Immature natural killer cell (primary cell): ENCODE results near the gene IGF1R. TPM values are rescaled to one million over a fixed set of nuclear protein-coding genes. Genes with fewer than 3 reads are reported as not detected.
"Not testable (repeated sequence)": the region's sequence is repeated elsewhere in the genome, so short reads cannot be mapped to it uniquely, and the experiment has no call there.

Source experiments
- DNase-seq, 3 donors: peaks; one replicate each; pipeline ENCODE4 v3.0.0; 2022; ENCODE audit warnings: mixed read lengths in 1 of 3
- H3K27ac Mint-ChIP-seq, 6 donors: one replicate each; pipeline ENCODE4 v1.8.0; 2020; ENCODE audit warnings: mixed read lengths in 6 of 6, mild to moderate bottlenecking in 5 of 6, inconsistent platforms in 4 of 6, moderate library complexity in 3 of 6
- H3K27me3 Mint-ChIP-seq, 3 donors: one replicate each; pipeline ENCODE4 v1.8.0; 2020 to 2021; ENCODE audit warnings: low read depth in 3 of 3, mild to moderate bottlenecking in 3 of 3, mixed read lengths in 3 of 3, moderate library complexity in 3 of 3, inconsistent platforms in 1 of 3
- H3K36me3 Mint-ChIP-seq, 3 donors: one replicate each; pipeline ENCODE4 v1.8.0; 2020; ENCODE audit warnings: mixed read lengths in 3 of 3, inconsistent platforms in 2 of 3, mild to moderate bottlenecking in 2 of 3
- H3K4me1 Mint-ChIP-seq, 2 donors: one replicate each; pipeline ENCODE4 v1.8.0; 2020; ENCODE audit warnings: inconsistent platforms in 2 of 2, mild to moderate bottlenecking in 2 of 2, mixed read lengths in 2 of 2, moderate library complexity in 1 of 2
- H3K4me3 Mint-ChIP-seq, 5 donors: one replicate each; pipeline ENCODE4 v1.8.0; 2020; ENCODE audit warnings: mild to moderate bottlenecking in 5 of 5, mixed read lengths in 5 of 5, inconsistent platforms in 3 of 5, moderate library complexity in 3 of 5
- H3K9me3 Mint-ChIP-seq, 6 donors: one replicate each; pipeline ENCODE4 v1.8.0; 2020; ENCODE audit warnings: mild to moderate bottlenecking in 6 of 6, mixed read lengths in 6 of 6, inconsistent platforms in 4 of 6, moderate library complexity in 3 of 6
- polyA plus RNA-seq, 3 donors: library from polyadenylated mRNA; unstranded; fragments of 300-500 nt; fragmentation: Illumina TruSeq; gene quantifications; one replicate each; pipeline ENCODE4 v1.2.3, GENCODE V29; 2021

IGF1R gene
- polyA plus RNA-seq, 3 donors from 2014 or later, result 1.4 to 4.7 (median 1.4) TPM

DNA sequence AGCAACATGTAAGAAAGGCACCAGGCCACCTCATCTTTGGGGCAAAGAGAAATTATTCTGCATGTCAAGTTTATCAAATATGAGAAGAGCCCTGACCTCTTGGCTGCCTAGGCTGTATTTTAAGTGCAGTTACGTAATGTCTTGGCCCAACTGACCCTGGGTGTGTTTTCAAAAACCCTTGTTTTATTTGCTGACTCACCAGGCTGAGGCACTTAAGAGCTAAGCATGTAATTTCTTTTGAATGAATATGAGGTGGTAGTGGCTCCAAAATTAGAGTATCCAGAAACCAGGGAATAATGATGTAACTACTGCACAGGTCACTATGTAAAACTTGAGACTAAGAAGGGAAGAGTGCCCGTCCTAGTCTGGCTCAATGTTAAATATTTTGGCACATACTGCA is 335.0 kb downstream of the IGF1R start:
- Mint-ChIP-seq H3K4me3 (no peak overlapping the region), H3K27ac (no peak overlapping the region), H3K27me3 (peaks cover 2 to 8% (median 6%) of the 10 kb centered on the region in 3 donors), H3K36me3 (peaks cover 3 to 7% (median 3%) of the 10 kb centered on the region in 3 donors), H3K9me3 (peaks cover 0 to 12% (median 7%) of the 10 kb centered on the region in 6 donors), H3K4me1 (peaks cover 3 to 9% of the 10 kb centered on the region in 2 donors)
- no peak for DNase-seq

DNA sequence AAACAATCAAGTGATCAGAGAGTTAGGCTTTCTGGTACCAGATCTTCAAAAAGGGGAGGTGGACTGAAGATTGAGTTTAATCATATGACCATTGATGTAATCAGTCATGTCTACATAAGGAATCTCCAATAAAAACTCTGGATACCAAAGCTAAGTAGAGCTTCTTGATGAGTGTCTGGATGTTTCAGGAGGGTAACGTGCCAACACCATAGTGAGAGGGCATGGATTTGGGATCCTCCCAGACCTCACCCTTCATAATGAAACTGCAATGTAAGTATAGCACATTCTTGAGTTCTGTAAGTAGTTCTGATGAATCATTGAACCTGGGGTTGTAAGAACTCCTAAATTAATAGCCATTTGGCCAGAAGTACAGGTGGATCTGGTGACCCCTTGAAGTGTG is 337.9 kb downstream of the IGF1R start:
- DNase-seq, result no peak
- peaks cover 0 to 12% (median 8%) of the 10 kb centered on the region in 6 donors for H3K9me3 Mint-ChIP-seq
- no peak overlapping the region for H3K4me3 Mint-ChIP-seq
- H3K36me3 Mint-ChIP-seq, result peaks cover 3 to 7% (median 3%) of the 10 kb centered on the region in 3 donors
- no peak overlapping the region for H3K27ac Mint-ChIP-seq
- H3K27me3 Mint-ChIP-seq, result peaks cover 2 to 8% (median 6%) of the 10 kb centered on the region in 3 donors
- peaks cover 3 to 9% of the 10 kb centered on the region in 2 donors for H3K4me1 Mint-ChIP-seq

DNA sequence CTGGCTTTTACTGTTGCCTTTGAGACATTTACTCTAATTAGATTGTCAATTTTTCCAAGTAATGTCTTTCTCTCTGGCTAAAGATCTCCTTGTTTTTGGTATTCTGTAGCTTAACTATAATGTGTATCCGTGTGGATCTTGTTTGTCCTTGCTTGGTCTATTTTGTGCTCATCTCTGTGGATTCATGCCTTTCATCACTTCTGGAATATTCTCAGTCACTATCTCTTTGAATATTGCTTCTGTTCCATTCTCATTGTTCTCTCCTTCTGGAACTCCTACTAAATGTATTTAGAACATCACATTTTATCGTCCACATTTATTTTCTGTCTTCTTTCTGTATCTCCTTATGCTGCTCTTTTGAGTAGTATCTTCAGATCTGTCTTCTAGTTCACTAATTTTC is 346.6 kb downstream of the IGF1R start:
- no peak overlapping the region for H3K27ac Mint-ChIP-seq
- H3K4me3 Mint-ChIP-seq, result no peak overlapping the region
- no peak for DNase-seq
- H3K9me3 Mint-ChIP-seq, result peaks cover 0 to 5% (median 0%) of the 10 kb centered on the region in 6 donors
- H3K36me3 Mint-ChIP-seq, result peaks cover 0 to 6% (median 0%) of the 10 kb centered on the region in 3 donors
- no peaks in the 10 kb centered on the region for H3K4me1 Mint-ChIP-seq
- peaks cover 0 to 5% (median 0%) of the 10 kb centered on the region in 3 donors for H3K27me3 Mint-ChIP-seq

DNA sequence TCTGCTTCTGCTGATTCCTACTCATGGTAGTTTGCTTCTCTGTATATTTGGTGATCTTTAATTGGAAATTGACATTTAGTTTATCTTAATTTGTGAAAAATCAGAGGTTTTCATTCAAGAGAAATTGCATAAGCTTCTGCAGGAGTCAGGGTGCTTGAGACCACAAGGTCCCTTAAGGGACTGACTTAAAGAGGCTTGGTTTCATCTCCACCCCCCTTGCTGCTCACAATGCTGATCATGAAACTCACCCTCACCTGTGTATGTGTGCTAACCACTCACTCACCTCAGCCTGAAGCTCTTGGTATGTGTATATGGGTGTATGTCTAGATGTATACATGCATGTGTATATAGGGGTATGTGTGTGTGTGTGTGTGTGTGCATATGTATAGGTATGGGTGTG is 347.8 kb downstream of the IGF1R start:
- peaks cover 0 to 5% (median 0%) of the 10 kb centered on the region in 6 donors for H3K9me3 Mint-ChIP-seq
- H3K4me1 Mint-ChIP-seq, result no peaks in the 10 kb centered on the region
- DNase-seq, result no peak
- peaks cover 0 to 6% (median 3%) of the 10 kb centered on the region in 3 donors for H3K36me3 Mint-ChIP-seq
- H3K27me3 Mint-ChIP-seq, result peaks cover 0 to 5% (median 4%) of the 10 kb centered on the region in 3 donors
- H3K27ac Mint-ChIP-seq, result no peak overlapping the region
- H3K4me3 Mint-ChIP-seq, result no peak overlapping the region

DNA sequence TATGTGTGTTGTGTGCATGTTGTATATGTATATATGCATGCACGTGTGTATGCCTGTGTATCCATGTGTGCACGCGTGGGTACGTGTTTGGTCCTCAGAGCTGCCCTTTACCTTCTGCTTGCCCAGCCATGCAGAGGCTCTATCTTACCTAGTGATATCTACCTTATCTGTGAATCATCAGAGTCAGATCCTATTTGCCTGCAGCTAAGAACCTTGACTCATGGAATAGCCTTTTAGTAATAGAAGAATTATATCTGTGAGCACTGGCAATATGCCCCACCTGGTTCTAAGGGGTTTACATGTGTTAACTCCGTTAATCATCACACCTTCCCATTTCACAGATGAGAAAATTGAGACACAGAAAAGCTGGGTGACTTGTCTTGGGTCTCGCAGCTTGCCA is 348.3 kb downstream of the IGF1R start:
- Mint-ChIP-seq H3K4me1 (no peaks in the 10 kb centered on the region), H3K9me3 (peaks cover 0 to 5% (median 0%) of the 10 kb centered on the region in 6 donors), H3K27ac (no peak overlapping the region), H3K27me3 (peaks cover 0 to 5% (median 4%) of the 10 kb centered on the region in 3 donors), H3K4me3 (no peak overlapping the region), H3K36me3 (peaks cover 0 to 6% (median 3%) of the 10 kb centered on the region in 3 donors)
- no peak for DNase-seq

DNA sequence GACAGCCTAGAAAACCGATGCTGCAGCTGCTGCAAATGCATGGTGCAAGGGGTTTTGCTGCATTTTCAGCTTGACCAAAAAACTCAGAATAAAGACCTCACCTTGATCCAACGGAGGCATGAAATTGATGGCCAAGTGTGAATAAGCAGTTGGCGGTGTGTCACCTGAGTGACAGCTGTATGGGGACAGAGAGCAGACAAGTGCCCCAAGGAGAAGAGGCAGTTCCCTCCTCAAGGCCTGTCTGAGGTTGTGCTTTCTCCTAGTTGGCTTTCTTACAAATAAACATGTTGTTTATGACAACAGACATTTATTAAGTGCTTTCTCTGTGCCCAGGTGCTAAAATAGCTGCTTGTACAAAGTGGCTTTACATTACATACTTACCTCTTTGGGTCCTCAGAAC is 349.0 kb downstream of the IGF1R start:
- H3K27ac Mint-ChIP-seq, result no peak overlapping the region
- peaks cover 4 to 5% (median 4%) of the 10 kb centered on the region in 3 donors for H3K27me3 Mint-ChIP-seq
- H3K9me3 Mint-ChIP-seq, result peaks cover 0 to 5% (median 0%) of the 10 kb centered on the region in 6 donors
- no peak overlapping the region for H3K4me3 Mint-ChIP-seq
- DNase-seq, result no peak
- H3K36me3 Mint-ChIP-seq, result peaks cover 0 to 6% (median 3%) of the 10 kb centered on the region in 3 donors
- H3K4me1 Mint-ChIP-seq, result peaks cover 0 to 2% of the 10 kb centered on the region in 2 donors

DNA sequence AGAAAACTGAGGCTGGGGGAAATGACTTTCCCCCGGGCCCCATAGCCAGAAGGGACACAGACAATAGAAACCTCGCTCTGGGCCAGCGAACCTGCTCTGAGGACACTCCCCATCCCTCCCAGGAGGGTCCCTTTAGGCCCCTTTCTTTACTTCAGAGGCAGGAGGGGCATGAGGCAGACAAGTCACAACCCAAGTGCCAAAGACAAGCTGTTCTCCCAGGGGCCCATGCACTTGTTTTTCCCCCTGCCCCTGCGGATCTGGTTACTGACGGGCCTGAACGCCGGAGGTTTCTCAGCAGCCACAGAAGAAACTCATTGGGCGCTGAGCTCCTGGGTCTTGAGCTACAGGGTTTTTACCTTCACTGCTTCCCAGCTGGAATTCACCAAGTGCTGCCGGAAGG is 349.4 kb downstream of the IGF1R start:
- Mint-ChIP-seq H3K9me3 (peaks cover 0 to 5% (median 0%) of the 10 kb centered on the region in 6 donors), H3K4me1 (peaks cover 0 to 2% of the 10 kb centered on the region in 2 donors), H3K27me3 (peaks cover 4 to 5% (median 4%) of the 10 kb centered on the region in 3 donors), H3K36me3 (peaks cover 0 to 6% (median 3%) of the 10 kb centered on the region in 3 donors), H3K27ac (no peak overlapping the region), H3K4me3 (no peak overlapping the region)
- DNase-seq, result no peak

DNA sequence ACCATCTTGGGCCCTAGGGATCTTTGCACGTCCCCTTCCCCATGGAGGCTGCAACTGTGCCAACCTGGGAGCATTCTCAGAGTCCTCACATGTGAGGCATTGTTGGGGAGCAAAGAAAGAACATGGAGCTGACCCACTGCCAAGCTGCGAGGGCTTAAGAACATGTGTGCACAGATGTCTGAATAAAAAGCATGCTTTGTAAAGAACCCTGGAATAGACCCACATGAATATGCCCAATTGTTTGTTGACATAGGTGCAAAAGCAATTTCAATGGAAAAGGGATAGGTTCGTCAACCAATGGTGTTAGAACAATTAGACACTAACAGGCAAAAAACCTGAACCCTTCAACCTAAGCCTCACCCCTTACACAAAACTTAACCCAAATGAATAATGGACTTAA is 349.9 kb downstream of the IGF1R start:
- Mint-ChIP-seq H3K9me3 (peaks cover 0 to 5% (median 0%) of the 10 kb centered on the region in 6 donors), H3K4me3 (no peak overlapping the region), H3K4me1 (peaks cover 0 to 2% of the 10 kb centered on the region in 2 donors), H3K27me3 (peaks cover 0 to 4% (median 4%) of the 10 kb centered on the region in 3 donors), H3K36me3 (peaks cover 0 to 6% (median 3%) of the 10 kb centered on the region in 3 donors), H3K27ac (no peak overlapping the region)
- DNase-seq, result no peak

DNA sequence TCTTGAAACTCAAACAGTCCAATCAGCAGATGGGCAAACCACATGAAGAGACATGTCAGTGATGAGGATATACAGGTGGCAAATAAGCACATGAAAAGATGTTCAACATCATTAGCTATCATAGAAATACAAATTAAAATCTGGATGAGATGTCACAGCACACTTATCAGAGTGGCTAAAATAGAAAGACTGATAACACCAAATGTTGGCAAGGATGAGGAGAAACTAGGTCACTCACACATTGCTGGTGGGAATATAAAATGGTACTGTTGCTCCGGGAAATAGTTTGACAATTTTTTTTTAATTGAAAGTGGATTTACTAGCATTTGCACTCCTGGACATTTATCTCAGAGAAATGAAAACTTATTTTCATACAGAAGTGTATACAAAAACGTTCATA is 350.9 kb downstream of the IGF1R start:
- no peak for DNase-seq

DNA sequence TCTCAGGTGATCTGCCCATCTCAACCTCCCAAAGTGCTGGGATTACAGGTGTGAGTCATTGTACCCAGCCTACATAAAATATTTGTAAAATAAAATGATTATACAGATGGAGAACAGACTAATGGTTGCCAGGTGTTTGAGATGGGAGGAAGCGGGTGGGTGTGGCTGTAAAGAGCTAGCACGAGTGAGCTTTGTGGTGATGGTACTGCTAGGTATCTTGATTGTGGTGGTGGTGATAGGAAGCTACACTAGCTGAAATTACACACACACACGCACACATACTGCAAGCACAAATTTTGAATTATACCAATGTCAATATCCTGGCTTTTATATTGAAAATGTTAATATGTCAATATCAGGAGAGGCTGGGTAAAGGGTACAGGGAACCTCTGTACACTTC is 353.9 kb downstream of the IGF1R start:
- Mint-ChIP-seq H3K36me3 (peaks cover 0 to 3% (median 0%) of the 10 kb centered on the region in 3 donors), H3K27ac (no peak overlapping the region), H3K27me3 (peaks cover 0 to 5% (median 5%) of the 10 kb centered on the region in 3 donors), H3K9me3 (no peaks in the 10 kb centered on the region), H3K4me3 (no peak overlapping the region), H3K4me1 (peaks cover 0 to 2% of the 10 kb centered on the region in 2 donors)
- peak in 1 of 3 donors; percentile 11 for DNase-seq

More for the DNA sequence above, 350.9 kb downstream of the IGF1R start:
- Mint-ChIP-seq H3K4me1 (peaks cover 0 to 2% of the 10 kb centered on the region in 2 donors), H3K36me3 (peaks cover 0 to 6% (median 3%) of the 10 kb centered on the region in 3 donors), H3K27me3 (peaks cover 0 to 5% (median 4%) of the 10 kb centered on the region in 3 donors), H3K9me3 (peaks cover 0 to 5% (median 0%) of the 10 kb centered on the region in 6 donors), H3K27ac (peak overlapping the region in 1 of 6 donors; percentile 72), H3K4me3 (no peak overlapping the region)

DNA sequence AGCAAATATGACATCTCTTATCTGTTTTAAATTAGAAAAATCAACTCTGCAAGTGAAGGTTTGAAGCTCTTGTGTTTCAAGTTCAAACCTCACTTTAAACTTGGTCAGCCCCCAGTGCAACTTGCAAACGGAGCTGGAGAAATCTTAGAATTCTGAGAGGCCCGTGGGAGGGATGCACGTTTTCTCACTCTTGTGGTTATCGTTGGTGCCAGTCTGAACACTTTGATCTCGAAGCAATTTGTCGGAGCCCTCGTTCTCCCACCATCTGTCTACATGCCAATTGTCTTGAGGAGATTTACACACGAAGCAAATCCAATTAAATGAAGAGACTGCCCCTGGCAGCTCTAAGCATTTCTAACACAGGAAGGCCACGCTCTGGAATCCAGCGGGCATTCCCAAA is 355.0 kb downstream of the IGF1R start:
- H3K27me3 Mint-ChIP-seq, DNase-seq, H3K27ac Mint-ChIP-seq, H3K9me3 Mint-ChIP-seq, H3K4me3 Mint-ChIP-seq, H3K36me3 Mint-ChIP-seq, H3K4me1 Mint-ChIP-seq: not testable (repeated sequence)

DNA sequence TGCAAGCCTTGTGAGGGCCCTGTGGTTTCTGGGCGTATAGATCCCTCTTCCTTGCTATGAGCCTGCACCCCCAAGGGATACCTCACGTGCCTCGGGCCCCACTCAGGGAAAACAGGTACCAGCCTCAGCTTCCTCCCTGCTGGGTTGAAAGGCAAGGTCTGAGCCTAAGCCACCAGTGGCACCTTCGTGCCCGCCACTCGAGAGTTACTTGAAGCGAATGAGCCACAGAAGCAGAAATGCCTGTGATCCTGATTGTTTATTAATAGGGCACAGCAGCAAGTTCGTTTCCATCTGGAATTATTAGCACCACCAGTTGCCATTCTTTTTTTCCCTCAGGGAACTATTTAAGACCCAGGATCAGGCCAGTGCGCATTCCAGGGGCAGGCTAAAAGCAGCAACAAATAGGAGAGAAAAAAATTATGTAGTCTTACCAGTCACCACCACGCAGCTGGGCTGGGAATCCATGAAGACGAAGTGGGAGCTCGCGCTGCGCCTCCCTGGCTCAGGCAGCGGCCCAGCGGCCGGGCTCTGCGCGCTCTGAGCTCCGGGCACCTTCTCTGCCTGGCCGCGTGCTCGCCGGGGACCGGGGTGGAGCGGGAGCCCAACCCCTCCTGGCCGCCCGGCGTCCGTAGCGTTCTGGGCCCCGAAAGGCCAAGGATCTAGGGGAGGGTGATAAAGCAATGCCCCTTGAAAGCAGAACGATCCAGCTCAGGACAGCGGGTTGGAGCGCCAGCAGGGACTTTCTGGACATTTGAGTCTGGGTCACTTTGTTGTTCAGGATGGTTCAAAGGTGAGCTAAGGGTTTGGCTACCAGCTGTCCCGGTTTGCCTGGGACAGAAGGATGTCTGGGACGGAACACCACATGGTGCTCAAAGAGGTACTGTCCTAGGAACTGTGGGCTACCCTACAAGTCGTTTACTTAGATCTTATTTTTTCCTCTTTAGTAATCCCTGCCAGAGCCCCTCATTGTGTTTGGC is 356.9 kb downstream of the IGF1R start:
- not testable (repeated sequence) for DNase-seq, H3K9me3 Mint-ChIP-seq, H3K4me1 Mint-ChIP-seq, H3K4me3 Mint-ChIP-seq, H3K36me3 Mint-ChIP-seq, H3K27me3 Mint-ChIP-seq
- peak overlapping the region in 1 of 6 donors; percentile 26 for H3K27ac Mint-ChIP-seq

DNA sequence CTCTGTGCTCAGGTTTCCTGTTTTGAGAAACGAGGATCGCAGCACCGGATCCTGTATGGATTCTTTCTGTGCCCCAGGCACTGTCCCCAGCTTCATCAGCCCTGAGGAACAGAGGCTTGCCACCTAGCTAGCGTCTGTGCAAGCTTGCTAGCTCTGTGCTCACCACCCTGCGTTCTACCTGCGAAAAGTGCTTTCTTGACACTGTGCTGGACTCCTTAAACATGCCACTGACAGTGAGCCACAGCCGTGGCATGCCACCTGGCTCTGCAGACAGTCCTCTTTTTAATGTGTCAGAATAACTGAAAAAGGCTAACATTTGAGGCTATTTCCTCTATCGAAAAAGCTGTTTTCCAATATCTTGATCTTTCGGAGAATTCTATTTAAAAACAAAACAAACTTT is 357.8 kb downstream of the IGF1R start:
- Mint-ChIP-seq H3K4me3 (no peak overlapping the region), H3K27me3 (peaks cover 1 to 5% (median 3%) of the 10 kb centered on the region in 3 donors), H3K27ac (no peak overlapping the region), H3K36me3 (no peaks in the 10 kb centered on the region), H3K4me1 (peaks cover 0 to 2% of the 10 kb centered on the region in 2 donors), H3K9me3 (no peaks in the 10 kb centered on the region)
- DNase-seq, result no peak

DNA sequence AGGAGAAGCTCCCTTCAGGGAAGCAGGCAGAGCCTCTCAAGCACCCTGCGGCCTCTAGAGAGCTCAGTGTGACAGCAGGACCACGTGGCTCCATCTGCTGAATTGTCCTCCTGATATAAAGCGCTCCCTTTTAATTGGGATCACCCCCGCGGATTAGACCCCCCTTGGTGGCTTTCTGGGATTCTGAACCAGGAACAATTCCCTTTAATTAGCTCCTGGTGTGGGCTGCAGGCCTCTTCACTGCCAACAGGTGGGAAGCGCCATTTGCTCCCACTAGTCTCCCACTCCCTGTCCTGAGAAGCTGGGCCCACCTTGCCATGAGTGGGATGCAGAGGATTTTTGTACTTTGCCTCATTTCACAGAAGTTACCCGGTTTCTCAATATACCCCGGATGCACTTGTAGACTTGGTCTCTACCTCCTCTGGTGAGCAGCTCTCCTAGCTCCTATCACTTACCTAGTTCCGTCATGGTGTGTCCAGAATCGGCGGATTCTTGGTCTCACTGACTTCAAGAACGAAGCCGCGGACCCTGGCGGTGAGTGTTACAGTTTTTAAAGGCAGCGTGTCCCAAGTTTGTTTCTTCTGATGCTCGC is 358.7 kb downstream of the IGF1R start:
- Mint-ChIP-seq H3K4me1 (peaks cover 0 to under 1% of the 10 kb centered on the region in 2 donors), H3K27ac (no peak overlapping the region), H3K36me3 (no peaks in the 10 kb centered on the region), H3K9me3 (no peaks in the 10 kb centered on the region), H3K4me3 (no peak overlapping the region), H3K27me3 (peaks cover 2 to 3% (median 3%) of the 10 kb centered on the region in 3 donors)
- DNase-seq, result no peak
